Measurements from ENCODE around the gene CYP1B1.
"Not testable (repeated sequence)": the region's sequence is repeated elsewhere in the genome, so short reads cannot be mapped to it uniquely, and the experiment has no call there.

Gene CYP1B1

GRCh38 chr2:38092196-38092902, 16.4 kb upstream of the CYP1B1 start:
- H3K4me3 ChIP-seq (ENCODE audit: low read length): no peak overlapping the region
- H3K36me3 ChIP-seq (ENCODE audit: control insufficient read depth, insufficient read depth, low read length): no peaks in the 10 kb centered on the region
- H3K4me2 ChIP-seq (ENCODE audit: low read length): no peak overlapping the region
- peak overlapping the region; percentile 40 for H2AK5ac ChIP-seq (ENCODE audit: low read length)
- H4K5ac ChIP-seq (ENCODE audit: low read length): no peak overlapping the region
- H3K9ac ChIP-seq (ENCODE audit: low read length): no peak overlapping the region
- no peaks in the 10 kb centered on the region for H3K27me3 ChIP-seq (ENCODE audit: insufficient read depth, low read length, poor library complexity)
- WGBS (ENCODE audit: extremely low coverage, insufficient coverage, low lambda C conversion rate): no CpG with 5 or more reads among the region's 11 CpGs
- H3K79me1 ChIP-seq (ENCODE audit: low read length): no peaks in the 10 kb centered on the region
- no peak overlapping the region for H2BK120ac ChIP-seq (ENCODE audit: low read depth, low read length)
- H2BK5ac ChIP-seq (ENCODE audit: low read length): peak overlapping the region; percentile 13
- no peaks in the 10 kb centered on the region for H3K79me2 ChIP-seq (ENCODE audit: control insufficient read depth, insufficient read depth, low read length)
- DNase-seq: peak; percentile 43
- no peak overlapping the region for H3K23ac ChIP-seq (ENCODE audit: low read length)
- peak overlapping the region; percentile 63 for H3K56ac ChIP-seq (ENCODE audit: low read length)
- H3K18ac ChIP-seq (ENCODE audit: low read length): peak overlapping the region; percentile 46
- peak overlapping the region; percentile 8 for H3K4ac ChIP-seq (ENCODE audit: low read depth, low read length)
- H2BK15ac ChIP-seq (replicated peaks; ENCODE audit: low read depth): no peak overlapping the region
- no peak overlapping the region for H3K27ac ChIP-seq (ENCODE audit: low read depth, low read length)
- no peak overlapping the region for H4K8ac ChIP-seq (ENCODE audit: low read depth, low read length)
- peaks cover 24% of the 10 kb centered on the region for H3K4me1 ChIP-seq (ENCODE audit: control insufficient read depth, low read depth, low read length)

- H2BK5ac ChIP-seq (ENCODE audit: low read length): peak overlapping the region; percentile 12
- H4K8ac ChIP-seq (ENCODE audit: low read depth, low read length): no peak overlapping the region
- no peak for DNase-seq
- peak overlapping the region; percentile 63 for H3K56ac ChIP-seq (ENCODE audit: low read length)
- H3K27me3 ChIP-seq (ENCODE audit: insufficient read depth, low read length, poor library complexity): no peaks in the 10 kb centered on the region
- no peak overlapping the region for H2BK15ac ChIP-seq (replicated peaks; ENCODE audit: low read depth)
- H3K27ac ChIP-seq (ENCODE audit: low read depth, low read length): no peak overlapping the region
- no peak overlapping the region for H3K9ac ChIP-seq (ENCODE audit: low read length)
- WGBS (ENCODE audit: extremely low coverage, insufficient coverage, low lambda C conversion rate): no CpG with 5 or more reads among the region's 5 CpGs
- no peak overlapping the region for H3K23ac ChIP-seq (ENCODE audit: low read length)
- no peak overlapping the region for H3K4me3 ChIP-seq (ENCODE audit: low read length)
- peaks cover 23% of the 10 kb centered on the region for H3K4me1 ChIP-seq (ENCODE audit: control insufficient read depth, low read depth, low read length)
- peak overlapping the region; percentile 90 for H2AK5ac ChIP-seq (ENCODE audit: low read length)
- no peaks in the 10 kb centered on the region for H3K79me2 ChIP-seq (ENCODE audit: control insufficient read depth, insufficient read depth, low read length)
- no peak overlapping the region for H3K4me2 ChIP-seq (ENCODE audit: low read length)
- no peak overlapping the region for H2BK120ac ChIP-seq (ENCODE audit: low read depth, low read length)
- H3K18ac ChIP-seq (ENCODE audit: low read length): peak overlapping the region; percentile 46
- no peak overlapping the region for H3K4ac ChIP-seq (ENCODE audit: low read depth, low read length)
- no peaks in the 10 kb centered on the region for H3K79me1 ChIP-seq (ENCODE audit: low read length)
- no peak overlapping the region for H4K5ac ChIP-seq (ENCODE audit: low read length)
- no peaks in the 10 kb centered on the region for H3K36me3 ChIP-seq (ENCODE audit: control insufficient read depth, insufficient read depth, low read length)
Measured at GRCh38 chr2:38091760-38092159, 15.8 kb upstream of the CYP1B1 start.

GRCh38 chr2:38090928-38091327, 15.0 kb upstream of the CYP1B1 start:
- Histone ChIP-seq H2BK120ac (ENCODE audit: low read depth, low read length) (no peak overlapping the region), H3K79me2 (ENCODE audit: control insufficient read depth, insufficient read depth, low read length) (no peaks in the 10 kb centered on the region), H3K23ac (ENCODE audit: low read length) (no peak overlapping the region), H3K56ac (ENCODE audit: low read length) (no peak overlapping the region), H2BK5ac (ENCODE audit: low read length) (no peak overlapping the region), H2AK5ac (ENCODE audit: low read length) (no peak overlapping the region), H3K27me3 (ENCODE audit: insufficient read depth, low read length, poor library complexity) (no peaks in the 10 kb centered on the region), H3K4ac (ENCODE audit: low read depth, low read length) (peak overlapping the region; percentile 62), H4K5ac (ENCODE audit: low read length) (no peak overlapping the region), H3K4me2 (ENCODE audit: low read length) (no peak overlapping the region), H3K4me3 (ENCODE audit: low read length) (no peak overlapping the region), H3K18ac (ENCODE audit: low read length) (no peak overlapping the region), H4K8ac (ENCODE audit: low read depth, low read length) (no peak overlapping the region), H3K4me1 (ENCODE audit: control insufficient read depth, low read depth, low read length) (peaks cover 19% of the 10 kb centered on the region), H3K27ac (ENCODE audit: low read depth, low read length) (no peak overlapping the region), H2BK15ac (replicated peaks; ENCODE audit: low read depth) (peak overlapping the region; percentile 75), H3K36me3 (ENCODE audit: control insufficient read depth, insufficient read depth, low read length) (no peaks in the 10 kb centered on the region), H3K79me1 (ENCODE audit: low read length) (no peaks in the 10 kb centered on the region), H3K9ac (ENCODE audit: low read length) (no peak overlapping the region)
- DNase-seq: no peak
- no CpG with 5 or more reads among the region's 5 CpGs for WGBS (ENCODE audit: extremely low coverage, insufficient coverage, low lambda C conversion rate)

GRCh38 chr2:38090212-38090611, 14.3 kb upstream of the CYP1B1 start:
- H3K79me2 ChIP-seq (ENCODE audit: control insufficient read depth, insufficient read depth, low read length); H3K9ac ChIP-seq (ENCODE audit: low read length); H2AK5ac ChIP-seq (ENCODE audit: low read length); H2BK15ac ChIP-seq (replicated peaks; ENCODE audit: low read depth); H3K4ac ChIP-seq (ENCODE audit: low read depth, low read length); H3K56ac ChIP-seq (ENCODE audit: low read length); H4K8ac ChIP-seq (ENCODE audit: low read depth, low read length); H3K4me3 ChIP-seq (ENCODE audit: low read length); H4K5ac ChIP-seq (ENCODE audit: low read length); H3K27ac ChIP-seq (ENCODE audit: low read depth, low read length); H3K4me2 ChIP-seq (ENCODE audit: low read length); DNase-seq; H2BK5ac ChIP-seq (ENCODE audit: low read length); H3K79me1 ChIP-seq (ENCODE audit: low read length); H2BK120ac ChIP-seq (ENCODE audit: low read depth, low read length); H3K27me3 ChIP-seq (ENCODE audit: insufficient read depth, low read length, poor library complexity); H3K36me3 ChIP-seq (ENCODE audit: control insufficient read depth, insufficient read depth, low read length); H3K23ac ChIP-seq (ENCODE audit: low read length): not testable (repeated sequence)
- no CpG with 5 or more reads among the region's 6 CpGs for WGBS (ENCODE audit: extremely low coverage, insufficient coverage, low lambda C conversion rate)
- peaks cover 18% of the 10 kb centered on the region for H3K4me1 ChIP-seq (ENCODE audit: control insufficient read depth, low read depth, low read length)
- peak overlapping the region; percentile 18 for H3K18ac ChIP-seq (ENCODE audit: low read length)

- peak; percentile 85 for DNase-seq
- not testable (repeated sequence) for H4K8ac ChIP-seq (ENCODE audit: low read depth, low read length); H3K23ac ChIP-seq (ENCODE audit: low read length); H3K36me3 ChIP-seq (ENCODE audit: control insufficient read depth, insufficient read depth, low read length); H2BK15ac ChIP-seq (replicated peaks; ENCODE audit: low read depth); H3K79me2 ChIP-seq (ENCODE audit: control insufficient read depth, insufficient read depth, low read length); H3K4me1 ChIP-seq (ENCODE audit: control insufficient read depth, low read depth, low read length); H3K27me3 ChIP-seq (ENCODE audit: insufficient read depth, low read length, poor library complexity); H4K5ac ChIP-seq (ENCODE audit: low read length); H3K79me1 ChIP-seq (ENCODE audit: low read length); H3K4me3 ChIP-seq (ENCODE audit: low read length); H2AK5ac ChIP-seq (ENCODE audit: low read length); H2BK120ac ChIP-seq (ENCODE audit: low read depth, low read length); H3K4me2 ChIP-seq (ENCODE audit: low read length)
- Histone ChIP-seq H3K27ac (ENCODE audit: low read depth, low read length) (peak overlapping the region; percentile 71), H3K56ac (ENCODE audit: low read length) (peak overlapping the region; percentile 81), H3K18ac (ENCODE audit: low read length) (peak overlapping the region; percentile 70), H2BK5ac (ENCODE audit: low read length) (peak overlapping the region; percentile 98), H3K4ac (ENCODE audit: low read depth, low read length) (peak overlapping the region; percentile 98), H3K9ac (ENCODE audit: low read length) (peak overlapping the region; percentile 63)
- no CpG with 5 or more reads among the region's 10 CpGs for WGBS (ENCODE audit: extremely low coverage, insufficient coverage, low lambda C conversion rate)
Measured at GRCh38 chr2:38085998-38086698, 10.2 kb upstream of the CYP1B1 start.

Measured in mesendoderm (in vitro differentiated cells).